A673 (cell line): ENCODE measurements around the gene VTI1A. TPM values are rescaled to one million over a fixed set of nuclear protein-coding genes. Genes with fewer than 3 reads are reported as not detected.

Source experiments
- BruUV-seq: library from RNA; stranded (reverse); fragments of 400-500 nt; replicated peaks from 2 replicates; lab custom pipeline; 2021; lab: Mats Ljungman, UMichigan
- CTCF ChIA-PET: fragments of 300-600 bp; sonication (Branson Sonifier 250); formaldehyde crosslinking; loops from one replicate; lab custom pipeline; 2022; ENCODE audit warnings: antibody characterized with exemption; lab: Charles Lee
- POLR2A ChIA-PET: fragments of 300-600 bp; sonication (Branson Sonifier 250); formaldehyde crosslinking; loops from one replicate; lab custom pipeline; 2022; ENCODE audit warnings: antibody characterized with exemption; ENCODE audit not compliant: low non-redundant PET; lab: Charles Lee
- DNase-seq: peaks from one replicate; pipeline ENCODE4 v3.0.0-alpha.2; 2015; ENCODE audit warnings: low spot score
- H3K27ac ChIP-seq: fragments of 200-600 bp; sonication (generic); 2 replicates; pipeline ENCODE4 v1.5.1; 2016; ENCODE audit warnings: mixed run types, low read depth, mild to moderate bottlenecking, mixed read lengths, antibody characterized with exemption, low read length; ENCODE audit not compliant: poor library complexity, severe bottlenecking
- H3K27me3 ChIP-seq: fragments of 200-600 bp; sonication (generic); replicated peaks from 2 replicates; pipeline ENCODE4 v1.6.1; 2017; ENCODE audit warnings: mixed run types, low read depth, mild to moderate bottlenecking, mixed read lengths, antibody characterized with exemption, low read length; ENCODE audit not compliant: insufficient read depth, poor library complexity
- H3K36me3 ChIP-seq: fragments of 200-600 bp; sonication (generic); 2 replicates; pipeline ENCODE4 v1.6.1; 2016; ENCODE audit warnings: mixed run types, mild to moderate bottlenecking, mixed read lengths, antibody characterized with exemption, low read length; ENCODE audit not compliant: insufficient read depth, poor library complexity, severe bottlenecking
- H3K4me1 ChIP-seq: fragments of 200-600 bp; sonication (generic); 2 replicates; pipeline ENCODE4 v1.6.1; 2017; ENCODE audit warnings: mixed run types, mild to moderate bottlenecking, mixed read lengths, antibody characterized with exemption, low read length; ENCODE audit not compliant: insufficient read depth, poor library complexity, severe bottlenecking
- H3K4me3 ChIP-seq: fragments of 200-600 bp; sonication (generic); 2 replicates; pipeline ENCODE4 v1.5.1; 2016; ENCODE audit warnings: low read depth, mixed run types, mild to moderate bottlenecking, mixed read lengths, low read length; ENCODE audit not compliant: poor library complexity, severe bottlenecking
- H3K9me3 ChIP-seq: fragments of 200-600 bp; sonication (generic); 2 replicates; pipeline ENCODE4 v1.6.1; 2016; ENCODE audit warnings: mixed run types, low read depth, mild to moderate bottlenecking, mixed read lengths, antibody characterized with exemption, low read length; ENCODE audit not compliant: poor library complexity, severe bottlenecking
- CTCF ChIP-seq: fragments of 300-800, 200-600 bp; sonication (generic); conservative IDR thresholded peaks from 2 replicates; pipeline ENCODE4 v1.5.1; 2017; ENCODE audit warnings: low read depth, mild to moderate bottlenecking, antibody characterized with exemption, low read length, moderate library complexity, mixed read lengths
- EZH2 ChIP-seq: fragments of 200-600 bp; sonication (generic); IDR thresholded peaks from 2 replicates; pipeline ENCODE4 v1.6.1; 2017; ENCODE audit warnings: borderline replicate concordance, low read depth, mild to moderate bottlenecking, mixed read lengths, antibody characterized with exemption, low read length; ENCODE audit not compliant: poor library complexity, severe bottlenecking
- intact Hi-C: fragments of 100-400 bp; cut with micrococcal nuclease; formaldehyde crosslinking; loops from one replicate; pipeline ENCODE4 v1.10.0; 2022; ENCODE audit not compliant: unreplicated experiment
- total RNA-seq: library from RNA; stranded (reverse); gene quantifications from 2 replicates; pipeline ENCODE4 v1.2.3, GENCODE V29; 2021

VTI1A gene
- total RNA-seq, 1 experiment from 2014 or later = 38.7 TPM

DNA sequence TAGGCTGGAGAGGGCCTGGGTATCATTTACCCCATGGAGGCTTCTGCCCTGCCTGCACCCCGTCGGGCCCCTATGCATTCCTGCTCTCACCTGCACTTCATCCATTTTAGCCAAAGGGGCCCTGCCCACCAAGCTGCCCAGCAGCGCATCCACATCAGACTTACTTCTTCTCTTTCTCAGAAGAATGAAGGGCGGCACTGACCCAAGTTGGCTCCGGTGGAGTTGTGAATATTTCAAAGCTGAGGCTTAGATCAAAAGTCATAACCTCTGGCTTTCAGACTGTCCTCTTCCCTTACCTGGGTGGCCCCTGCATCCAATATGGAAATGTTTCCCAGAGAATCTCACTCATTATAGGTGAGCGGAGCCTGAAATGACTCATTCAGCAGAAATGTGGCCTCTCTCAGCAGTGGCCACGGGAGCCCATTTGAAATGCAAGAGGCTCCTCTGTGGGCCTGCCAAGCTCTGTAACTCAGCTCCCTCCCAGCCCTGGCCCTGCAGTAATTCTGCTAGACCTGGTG, 385.4 kb downstream of the VTI1A start:
- no peak overlapping the region for H3K27ac ChIP-seq
- H3K9me3 ChIP-seq = no peaks in the 10 kb centered on the region
- no peak for TF ChIP-seq CTCF
- no peak for TF ChIP-seq EZH2
- CTCF ChIA-PET = no interaction called here
- POLR2A ChIA-PET = no interaction called here
- DNase-seq = no peak
- no peaks in the 10 kb centered on the region for H3K27me3 ChIP-seq
- intact Hi-C loops = no loop called here
- H3K36me3 ChIP-seq = no peaks in the 10 kb centered on the region
- no peak overlapping the region for H3K4me3 ChIP-seq
- H3K4me1 ChIP-seq = no peaks in the 10 kb centered on the region
- BruUV-seq = no TSS peak

- no peak for DNase-seq
- H3K27me3 ChIP-seq = no peaks in the 10 kb centered on the region
- no peak for TF ChIP-seq EZH2
- no peak for TF ChIP-seq CTCF
- ChIA-PET POLR2A (no interaction called here), CTCF (no interaction called here)
- no peaks in the 10 kb centered on the region for H3K4me1 ChIP-seq
- H3K27ac ChIP-seq = no peak overlapping the region
- no peak overlapping the region for H3K4me3 ChIP-seq
- no TSS peak for BruUV-seq
- H3K36me3 ChIP-seq = no peaks in the 10 kb centered on the region
- intact Hi-C loops = no loop called here
- H3K9me3 ChIP-seq = no peaks in the 10 kb centered on the region
Observed at GRCh38 chr10:112832959-112833358, 385.9 kb downstream of the VTI1A start.

DNA sequence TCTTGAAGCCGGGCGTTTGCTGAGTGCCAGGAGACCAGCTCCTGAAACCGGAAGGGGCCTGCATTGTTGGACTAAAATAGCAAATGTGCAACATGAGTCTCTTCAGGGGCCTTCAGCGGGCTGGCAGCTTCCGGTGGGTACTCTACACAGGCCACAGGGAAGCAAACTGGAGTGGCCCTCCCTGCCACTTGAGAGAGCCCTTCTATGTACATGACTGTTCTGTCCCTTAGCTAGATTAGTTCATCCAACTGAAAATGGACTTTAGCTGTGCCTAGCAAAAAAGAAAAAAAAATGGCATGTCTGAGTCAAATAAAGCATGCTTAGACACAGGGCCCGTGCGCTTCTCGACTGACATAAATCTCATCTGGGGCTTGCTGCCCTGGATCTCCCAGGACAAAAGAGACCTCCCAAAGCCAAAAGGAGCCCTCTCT, 387.8 kb downstream of the VTI1A start:
- H3K27ac ChIP-seq = no peak overlapping the region
- intact Hi-C loops = no loop called here
- TF ChIP-seq CTCF (no peak), EZH2 (no peak)

More for the DNA sequence above, 387.8 kb downstream of the VTI1A start:
- Histone ChIP-seq H3K27me3 (no peaks in the 10 kb centered on the region), H3K4me3 (no peak overlapping the region), H3K9me3 (no peaks in the 10 kb centered on the region), H3K4me1 (no peaks in the 10 kb centered on the region), H3K36me3 (no peaks in the 10 kb centered on the region)
- BruUV-seq = no TSS peak
- CTCF ChIA-PET = no interaction called here
- POLR2A ChIA-PET = no interaction called here
- DNase-seq = no peak
